Measurements from ENCODE around the gene PTPRK.
A peak's percentile ranks its signal among the peaks of the same experiment; 100 is the strongest.

Gene PTPRK

GRCh38 chr6:128339635-128340450 is 180.6 kb downstream of the PTPRK start:
- no peak for DNase-seq

- DNase-seq, result no peak
Measured at GRCh38 chr6:128337619-128338018, 182.8 kb downstream of the PTPRK start.

- DNase-seq, result peak; percentile 70
Measured at GRCh38 chr6:128336436-128337095, 183.8 kb downstream of the PTPRK start.

- DNase-seq, result no peak
Measured at GRCh38 chr6:128335963-128336362, 184.4 kb downstream of the PTPRK start.

- DNase-seq, result no peak
Measured at GRCh38 chr6:128333581-128334223, 186.7 kb downstream of the PTPRK start.

- DNase-seq, result peak; percentile 23
Measured at GRCh38 chr6:128327890-128328289, 192.5 kb downstream of the PTPRK start.

- DNase-seq, result no peak
Measured at GRCh38 chr6:128323011-128323410, 197.4 kb downstream of the PTPRK start.

GRCh38 chr6:128319946-128320345 is 200.5 kb downstream of the PTPRK start:
- no peak for DNase-seq

- no peak for DNase-seq
Measured at GRCh38 chr6:128319157-128319556, 201.2 kb downstream of the PTPRK start.

- DNase-seq, result no peak
Measured at GRCh38 chr6:128316258-128316929, 204.0 kb downstream of the PTPRK start.

- DNase-seq, result no peak
Measured at GRCh38 chr6:128314190-128314589, 206.2 kb downstream of the PTPRK start.

- DNase-seq, result no peak
Measured at GRCh38 chr6:128311944-128312570, 208.3 kb downstream of the PTPRK start.

GRCh38 chr6:128310451-128310850 is 209.9 kb downstream of the PTPRK start:
- DNase-seq, result no peak

GRCh38 chr6:128307671-128308070 is 212.7 kb downstream of the PTPRK start:
- DNase-seq, result no peak

GRCh38 chr6:128305976-128306375 is 214.4 kb downstream of the PTPRK start:
- DNase-seq, result no peak

- no peak for DNase-seq
Measured at GRCh38 chr6:128305228-128305627, 215.2 kb downstream of the PTPRK start.

- no peak for DNase-seq
Measured at GRCh38 chr6:128303870-128304269, 216.5 kb downstream of the PTPRK start.

GRCh38 chr6:128302942-128303341 is 217.5 kb downstream of the PTPRK start:
- DNase-seq, result no peak

- DNase-seq, result no peak
Measured at GRCh38 chr6:128295670-128296069, 224.7 kb downstream of the PTPRK start.

- no peak for DNase-seq
Measured at GRCh38 chr6:128290221-128290620, 230.2 kb downstream of the PTPRK start.

- no peak for DNase-seq
Measured at GRCh38 chr6:128284128-128284527, 236.3 kb downstream of the PTPRK start.

- no peak for DNase-seq
Measured at GRCh38 chr6:128282961-128283360, 237.4 kb downstream of the PTPRK start.

GRCh38 chr6:128280960-128281359 is 239.4 kb downstream of the PTPRK start:
- no peak for DNase-seq
